22Rv1 (cell line): ENCODE measurements around the gene ADH1C.

Experiments
- ZFX ChIP-seq: fragments of 450-650 bp; IDR thresholded peaks from 2 replicates; pipeline ENCODE4 v1.6.1; 2017; ENCODE audit warnings: antibody characterized with exemption, borderline replicate concordance
- TF ChIP-seq, protein P1 (sequence below): fragments of 450-650 bp; IDR thresholded peaks from 2 replicates; pipeline ENCODE4 v1.5.1; 2017; ENCODE audit warnings: mild to moderate bottlenecking

DNA sequence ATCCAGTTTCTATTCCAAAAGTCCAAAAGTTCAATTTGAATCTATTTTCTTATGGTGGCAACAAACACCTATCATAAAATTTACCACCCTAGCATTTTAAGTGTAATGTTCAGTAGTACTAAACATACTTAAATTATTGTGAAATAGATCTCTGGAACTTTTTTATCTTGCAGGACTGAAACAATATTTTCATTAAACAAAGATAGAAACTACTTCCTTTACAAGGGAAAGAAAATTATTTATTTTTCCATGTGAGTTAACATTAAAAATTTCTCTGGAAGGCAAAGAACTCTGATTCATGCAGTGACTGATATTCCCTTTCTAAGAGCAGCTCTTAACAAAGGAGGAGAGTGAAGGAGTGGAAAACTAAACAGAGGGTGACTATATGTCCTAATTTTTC, 42.4 kb upstream of the ADH1C start:
- TF ChIP-seq, protein P1, sequence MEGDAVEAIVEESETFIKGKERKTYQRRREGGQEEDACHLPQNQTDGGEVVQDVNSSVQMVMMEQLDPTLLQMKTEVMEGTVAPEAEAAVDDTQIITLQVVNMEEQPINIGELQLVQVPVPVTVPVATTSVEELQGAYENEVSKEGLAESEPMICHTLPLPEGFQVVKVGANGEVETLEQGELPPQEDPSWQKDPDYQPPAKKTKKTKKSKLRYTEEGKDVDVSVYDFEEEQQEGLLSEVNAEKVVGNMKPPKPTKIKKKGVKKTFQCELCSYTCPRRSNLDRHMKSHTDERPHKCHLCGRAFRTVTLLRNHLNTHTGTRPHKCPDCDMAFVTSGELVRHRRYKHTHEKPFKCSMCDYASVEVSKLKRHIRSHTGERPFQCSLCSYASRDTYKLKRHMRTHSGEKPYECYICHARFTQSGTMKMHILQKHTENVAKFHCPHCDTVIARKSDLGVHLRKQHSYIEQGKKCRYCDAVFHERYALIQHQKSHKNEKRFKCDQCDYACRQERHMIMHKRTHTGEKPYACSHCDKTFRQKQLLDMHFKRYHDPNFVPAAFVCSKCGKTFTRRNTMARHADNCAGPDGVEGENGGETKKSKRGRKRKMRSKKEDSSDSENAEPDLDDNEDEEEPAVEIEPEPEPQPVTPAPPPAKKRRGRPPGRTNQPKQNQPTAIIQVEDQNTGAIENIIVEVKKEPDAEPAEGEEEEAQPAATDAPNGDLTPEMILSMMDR = no peak
- no peak for TF ChIP-seq ZFX
